Cerebellar cortex (tissue), 1 donor: ENCODE data around the gene CD7.

Experiments
- DNase-seq: peaks from one replicate; pipeline ENCODE4 v3.0.0-alpha.2; 2015; ENCODE audit warnings: low spot score

CD7 gene

DNA sequence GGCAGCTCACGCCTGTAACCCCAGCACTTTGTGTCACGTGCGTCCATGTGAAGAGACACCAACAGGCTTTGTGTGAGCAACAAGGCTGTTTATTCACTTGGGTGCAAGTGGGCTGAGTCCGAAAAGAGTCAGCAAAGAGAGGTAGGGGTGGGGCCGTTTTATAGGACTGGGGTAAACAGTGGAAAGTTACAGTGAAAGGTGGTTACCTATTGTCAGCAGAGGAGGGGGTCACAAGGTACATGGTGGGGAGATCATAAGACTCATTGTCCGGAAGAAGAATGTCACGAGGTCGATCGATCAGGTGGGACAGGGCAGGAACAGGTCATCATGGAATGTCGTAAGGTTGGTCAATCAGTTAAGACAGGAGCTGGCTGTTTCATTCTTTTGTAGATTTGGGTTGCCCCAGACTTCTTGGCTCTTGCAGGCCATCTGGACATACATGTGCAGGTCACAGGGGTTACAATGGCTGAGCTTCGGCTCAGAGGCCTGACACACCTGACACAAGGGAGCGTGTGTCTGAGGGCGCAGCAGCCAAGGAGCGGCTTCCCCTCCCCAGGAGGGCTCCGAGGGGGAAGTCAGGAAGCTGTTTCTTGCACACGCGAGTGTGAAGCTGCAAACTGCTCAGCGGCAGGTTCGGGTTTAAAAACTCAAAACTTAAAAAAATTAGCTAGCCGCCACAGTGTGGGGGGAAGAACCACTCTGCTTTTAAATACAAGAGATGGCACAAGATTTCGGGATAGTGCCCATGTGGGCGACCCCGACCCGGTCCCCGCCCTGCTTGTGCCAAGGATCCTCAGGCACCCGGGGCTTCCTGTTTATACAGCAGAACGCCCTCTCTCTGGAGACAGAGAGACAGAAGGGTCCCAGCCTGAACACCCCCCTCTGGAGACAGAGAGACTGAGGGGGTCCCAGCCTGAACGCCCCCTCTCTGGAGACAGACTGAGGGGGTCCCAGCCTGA, 29.2 kb upstream of the CD7 start:
- DNase-seq = peak; percentile 94

DNA sequence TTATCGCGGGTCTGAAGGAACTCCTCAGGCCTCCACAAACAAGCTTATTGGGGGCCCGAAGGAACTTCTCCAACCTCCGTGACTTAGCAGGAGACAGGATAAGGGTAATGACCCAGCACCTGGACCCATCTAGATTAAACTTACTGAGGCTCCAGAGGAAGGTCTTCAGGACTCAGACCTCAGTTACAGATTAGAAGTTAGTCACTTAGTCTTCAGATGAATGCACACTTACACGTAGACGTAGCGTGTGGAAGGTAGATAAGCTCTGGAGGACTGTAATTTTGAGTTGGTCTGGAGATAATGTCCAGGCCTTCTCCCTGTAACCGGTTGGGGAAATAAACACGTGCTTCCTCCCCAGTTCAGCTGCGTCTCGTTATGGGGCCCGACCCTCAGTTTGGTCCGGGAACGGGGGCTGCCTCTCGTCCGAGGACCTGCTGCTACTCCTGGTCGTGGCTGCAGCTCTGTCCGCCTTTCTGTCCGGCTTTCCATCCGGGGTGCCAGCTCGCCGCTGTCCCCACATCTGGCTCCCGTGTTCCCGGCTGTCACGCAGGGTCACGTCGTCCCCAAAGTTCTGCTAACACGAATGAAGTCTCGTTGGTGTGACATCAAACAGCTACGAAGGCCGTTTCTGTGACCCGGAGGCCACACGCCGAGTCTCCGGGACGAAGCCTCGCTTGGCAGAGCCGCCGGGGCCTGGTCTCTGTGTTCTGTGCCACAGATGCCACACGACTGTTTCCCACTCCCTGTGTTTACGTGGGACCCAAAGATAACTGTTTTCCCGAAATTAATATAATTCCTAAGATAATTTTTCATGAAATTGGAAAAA, 28.0 kb upstream of the CD7 start:
- peak; percentile 67 for DNase-seq

DNA sequence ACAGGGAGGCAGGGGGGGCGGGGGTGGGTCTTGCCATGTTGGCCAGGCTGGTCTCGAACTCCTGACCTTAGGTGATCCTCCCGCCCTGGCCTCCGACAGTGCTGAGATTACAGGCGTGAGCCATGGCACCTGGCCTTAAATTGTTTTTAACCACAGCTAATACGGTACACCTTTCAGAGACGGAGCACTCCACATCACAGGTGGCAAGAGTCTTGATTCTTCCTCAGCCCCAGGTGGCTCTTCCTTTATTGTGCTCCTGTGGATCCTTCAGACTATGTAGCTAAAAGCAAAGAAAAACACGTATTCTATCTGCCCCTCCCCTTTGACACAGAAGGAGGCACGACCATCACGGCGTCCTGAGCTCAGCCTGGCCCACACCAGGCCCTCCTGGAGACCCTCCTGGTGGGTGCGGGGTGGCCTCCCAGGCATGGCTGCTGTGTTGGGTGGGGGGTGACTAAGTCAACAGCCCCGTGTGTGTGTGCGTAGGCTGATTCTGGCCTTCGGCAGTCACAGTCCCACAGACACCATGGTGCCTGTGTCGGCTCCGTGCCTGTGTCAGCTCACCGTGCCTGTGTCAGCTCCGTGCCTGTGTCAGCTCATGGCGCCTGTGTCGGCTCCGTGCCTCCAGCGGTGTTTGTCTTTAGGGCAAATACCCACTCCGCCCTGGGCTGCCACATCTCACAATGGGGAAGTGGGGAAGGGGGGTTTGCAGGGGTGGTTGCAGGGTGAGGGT, 26.9 kb upstream of the CD7 start:
- peak; percentile 47 for DNase-seq

DNA sequence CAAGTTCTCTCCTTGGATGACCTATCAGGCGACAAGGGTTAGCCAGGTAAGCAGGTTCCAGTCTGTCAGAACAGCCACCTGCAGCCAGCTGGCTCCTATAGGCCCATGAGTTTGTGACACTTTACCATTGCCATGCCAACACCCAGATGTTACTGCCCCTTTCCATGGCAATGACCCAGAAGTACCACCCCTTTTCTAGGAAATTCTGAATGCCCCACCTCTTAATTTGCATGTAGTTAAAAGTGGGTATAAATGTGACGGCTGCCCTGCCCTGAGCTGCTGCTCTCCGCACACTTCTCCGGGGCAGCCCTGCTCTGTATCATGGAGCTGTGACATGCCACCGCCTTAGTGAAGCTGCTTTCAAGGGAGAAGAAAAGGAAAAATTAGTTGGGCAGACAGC, 26.2 kb upstream of the CD7 start:
- peak; percentile 74 for DNase-seq

DNA sequence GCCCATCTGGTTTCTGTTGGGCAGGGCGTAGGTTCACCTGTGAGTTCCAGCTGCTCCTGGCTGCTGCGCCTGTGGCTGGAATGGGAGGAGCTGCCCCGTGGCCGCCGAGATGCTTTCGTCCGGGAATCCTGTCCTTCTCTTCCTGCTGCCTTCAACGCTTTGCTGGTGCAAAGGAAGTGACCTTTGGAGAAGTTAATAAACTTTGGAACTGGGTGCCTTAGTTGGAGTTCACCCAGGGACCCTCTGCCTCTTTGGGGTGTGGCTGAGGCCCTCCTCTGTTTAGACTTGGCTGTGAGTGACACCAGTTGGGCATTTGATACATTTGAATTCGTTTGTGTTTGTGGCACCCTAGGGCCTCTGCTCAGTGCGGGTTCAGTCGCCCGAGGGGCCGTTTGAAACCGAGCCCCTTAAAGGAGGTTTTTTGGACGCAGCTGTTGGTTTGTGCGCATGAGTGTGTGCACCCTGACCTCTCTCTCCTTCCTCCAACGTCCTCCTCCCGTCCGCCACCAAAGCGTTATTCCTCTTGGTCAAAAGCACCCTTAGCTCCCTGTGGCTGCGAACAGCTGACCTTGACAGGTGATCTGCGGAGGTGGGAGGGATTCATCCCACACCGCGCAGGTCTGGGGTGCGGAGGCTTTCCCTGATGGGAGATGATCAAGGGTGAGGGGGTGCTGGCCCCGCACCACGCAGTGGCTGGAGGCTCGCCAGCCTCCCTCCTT, 25.1 kb upstream of the CD7 start:
- no peak for DNase-seq

DNA sequence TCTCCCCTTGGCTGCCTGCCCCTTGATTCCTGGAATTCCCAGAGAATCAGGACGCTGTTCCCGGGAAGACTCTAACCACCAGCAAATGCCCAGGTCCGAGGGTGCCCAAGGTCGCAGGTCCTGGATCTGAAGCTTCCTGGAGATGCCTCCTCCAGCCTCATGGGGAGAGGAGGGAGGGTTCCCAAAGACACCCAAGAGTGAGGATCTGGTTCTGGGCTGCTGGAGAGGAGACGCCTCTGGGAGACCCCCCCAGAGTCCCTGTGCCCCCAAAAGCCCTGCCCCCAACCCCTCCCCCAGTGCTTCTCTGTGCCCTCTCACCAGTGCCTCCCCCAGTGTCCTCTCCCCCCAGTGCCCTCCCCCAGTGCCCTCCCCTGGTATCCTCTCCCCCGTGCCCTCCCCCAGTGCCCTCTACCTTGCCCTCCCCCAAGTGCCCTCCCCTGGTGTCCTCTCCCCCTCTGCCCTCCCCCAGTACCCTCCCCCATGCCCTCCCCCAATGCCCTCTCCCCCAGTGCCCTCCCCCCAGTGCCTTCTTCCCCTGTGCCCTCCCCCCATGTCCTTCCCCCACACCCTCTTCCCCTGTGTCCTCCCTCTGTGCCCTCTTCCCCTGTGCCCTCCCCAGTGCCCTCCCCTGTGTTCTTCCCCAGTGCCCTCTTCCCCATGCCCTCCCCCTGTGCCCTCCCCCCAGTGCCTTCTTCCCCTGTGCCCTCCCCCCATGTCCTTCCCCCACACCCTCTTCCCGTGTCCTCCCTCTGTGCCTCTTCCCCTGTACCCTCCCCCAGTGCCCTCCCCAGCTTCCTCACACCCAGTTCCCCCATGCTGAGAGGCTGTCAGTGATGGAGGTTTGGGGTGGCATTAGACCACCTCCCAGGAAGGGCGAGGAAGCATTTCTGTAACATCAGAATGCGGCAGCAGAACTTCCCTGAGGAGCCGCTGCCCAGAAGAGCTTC, 22.5 kb upstream of the CD7 start:
- DNase-seq = no peak

DNA sequence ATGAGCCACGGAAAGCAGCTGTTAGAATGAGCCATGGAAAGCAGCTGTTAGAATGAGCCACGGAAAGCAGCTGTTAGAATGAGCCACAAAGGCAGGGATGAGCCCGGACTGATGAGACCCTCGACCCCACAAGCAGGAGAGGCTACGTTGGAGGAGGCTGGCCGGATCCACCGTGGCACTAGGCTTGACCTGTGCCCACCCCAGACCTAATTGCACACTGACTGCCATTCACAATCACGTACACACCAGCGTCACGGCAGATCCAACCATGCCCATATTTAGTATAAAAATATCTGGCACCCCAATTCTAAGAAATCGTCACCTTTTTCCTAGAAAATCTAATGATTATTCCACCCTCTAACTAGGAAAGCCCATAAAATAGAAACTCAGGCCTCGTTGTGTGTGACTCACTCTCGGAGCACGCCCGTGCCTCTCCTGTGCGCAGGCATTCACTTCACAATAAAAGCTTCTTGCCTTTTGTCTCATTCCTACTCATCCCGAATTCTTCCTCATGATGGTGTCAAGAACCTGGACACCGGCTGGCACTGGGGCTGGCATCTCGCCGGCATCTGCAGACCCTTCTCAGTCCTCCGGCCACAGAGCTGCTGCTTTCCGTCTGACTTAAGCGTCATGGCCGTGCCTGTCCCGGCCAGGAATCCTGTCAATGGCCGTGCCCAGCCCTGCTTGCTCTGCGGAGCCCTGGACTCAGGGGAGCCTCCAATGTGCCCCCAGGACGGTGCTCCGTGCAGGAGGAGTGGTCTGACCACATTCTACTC, 21.6 kb upstream of the CD7 start:
- peak; percentile 72 for DNase-seq

DNA sequence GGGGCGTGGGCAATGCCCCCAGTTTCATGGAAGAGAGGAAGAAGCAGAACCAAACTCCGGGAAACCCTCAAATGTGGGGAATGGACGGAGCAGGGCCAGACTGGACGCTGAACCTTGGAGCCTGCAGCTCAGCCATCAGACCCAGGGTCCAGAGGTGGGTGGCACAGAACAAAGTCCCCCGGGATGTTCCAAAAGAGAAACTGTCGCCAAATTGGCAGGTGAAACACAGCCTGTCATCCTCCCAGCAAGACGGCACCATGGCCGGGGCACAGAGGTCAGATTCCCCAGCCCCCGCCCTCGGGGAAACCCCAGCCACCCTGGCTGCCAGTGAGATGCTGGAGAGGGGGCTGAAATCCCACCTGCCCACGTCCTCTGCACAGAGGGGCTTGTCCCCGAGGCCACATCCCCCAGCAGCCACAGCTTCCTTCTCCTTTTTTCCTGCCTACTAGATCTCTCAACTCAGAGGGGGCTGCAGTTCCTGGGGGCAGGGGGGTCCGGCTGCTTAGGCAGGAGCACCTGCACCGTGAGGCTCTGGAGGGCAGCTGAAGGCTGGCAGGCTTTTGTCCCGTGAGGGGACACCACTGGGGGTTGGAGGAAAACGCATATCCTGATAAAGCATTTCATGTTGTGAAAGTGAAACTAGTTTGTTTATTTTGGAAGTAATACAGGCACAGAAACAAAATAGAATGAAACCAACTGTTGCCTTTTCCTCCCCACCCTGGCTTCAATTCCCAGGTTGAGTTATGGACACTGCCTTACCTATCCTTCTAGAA, 17.4 kb upstream of the CD7 start:
- no peak for DNase-seq

DNA sequence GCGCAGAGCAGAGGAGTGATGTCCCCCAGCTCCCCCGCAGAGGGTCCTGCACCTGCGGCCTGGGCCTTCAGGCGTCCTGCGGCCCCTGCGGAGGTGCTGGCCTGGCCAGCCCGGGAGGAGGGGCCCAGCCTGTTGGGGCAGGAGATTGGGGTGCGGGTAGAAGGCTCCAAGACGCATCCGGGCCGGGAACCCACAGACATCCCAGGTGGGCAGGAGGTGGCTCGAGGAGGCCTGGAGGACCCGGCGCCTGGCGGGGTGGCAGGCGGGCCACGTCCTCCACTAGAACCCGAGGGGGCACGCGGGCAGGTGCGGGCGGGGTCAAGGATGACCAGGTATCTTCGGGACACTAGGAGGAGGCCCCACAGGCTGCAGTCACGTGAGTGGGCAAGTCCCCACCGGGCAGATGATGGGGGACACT, 16.8 kb upstream of the CD7 start:
- no peak for DNase-seq

DNA sequence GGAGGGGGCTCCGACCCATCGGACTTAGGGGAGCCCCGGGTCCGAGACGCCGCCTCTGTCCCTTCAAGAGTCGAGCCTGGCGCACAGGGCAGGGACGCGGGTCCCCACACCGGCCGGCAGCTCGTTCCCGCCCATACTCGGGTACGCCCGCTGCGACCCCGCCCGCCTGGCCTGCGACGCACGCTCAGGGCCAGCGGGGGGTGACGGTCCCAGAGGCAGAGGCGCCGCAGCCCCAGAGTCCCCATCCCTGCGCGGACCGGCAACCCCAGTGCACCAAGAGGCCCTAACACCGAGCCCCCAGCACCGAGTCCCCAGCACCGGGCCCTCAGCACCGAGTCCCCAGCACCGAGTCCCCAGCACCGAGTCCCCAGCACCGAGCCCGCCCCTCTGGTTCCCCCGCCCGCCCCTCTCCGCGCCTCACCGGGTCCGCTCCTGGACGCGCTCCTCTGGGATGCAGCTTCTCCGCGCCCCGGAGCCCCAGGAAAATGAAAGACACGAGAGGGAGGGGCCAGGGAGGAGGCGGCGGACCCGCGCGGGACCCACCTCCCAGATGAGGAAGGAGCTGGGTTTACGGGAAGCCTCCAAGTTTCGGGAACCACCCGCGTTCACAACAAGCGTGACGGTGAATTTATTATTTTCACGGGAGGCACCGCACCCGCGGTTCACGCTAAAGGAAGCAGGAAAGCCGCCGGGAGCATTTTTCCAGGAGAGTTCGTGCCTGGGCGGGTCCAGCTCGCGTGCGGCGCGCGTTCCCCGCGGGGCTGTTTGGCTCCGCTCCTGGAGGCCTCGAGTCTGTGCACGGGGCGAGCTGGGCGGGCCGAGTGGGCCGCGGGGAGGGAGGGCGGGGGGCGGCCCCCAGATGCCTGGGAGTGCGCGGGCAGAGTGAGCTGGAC, 16.1 kb upstream of the CD7 start, which contains the start of gene SECTM1:
Gene SECTM1, minus strand, starts transcription at position 488 of the 893 bp plus-strand sequence. CDS start 6,526 bp downstream, outside the sequence.
- no peak for DNase-seq

DNA sequence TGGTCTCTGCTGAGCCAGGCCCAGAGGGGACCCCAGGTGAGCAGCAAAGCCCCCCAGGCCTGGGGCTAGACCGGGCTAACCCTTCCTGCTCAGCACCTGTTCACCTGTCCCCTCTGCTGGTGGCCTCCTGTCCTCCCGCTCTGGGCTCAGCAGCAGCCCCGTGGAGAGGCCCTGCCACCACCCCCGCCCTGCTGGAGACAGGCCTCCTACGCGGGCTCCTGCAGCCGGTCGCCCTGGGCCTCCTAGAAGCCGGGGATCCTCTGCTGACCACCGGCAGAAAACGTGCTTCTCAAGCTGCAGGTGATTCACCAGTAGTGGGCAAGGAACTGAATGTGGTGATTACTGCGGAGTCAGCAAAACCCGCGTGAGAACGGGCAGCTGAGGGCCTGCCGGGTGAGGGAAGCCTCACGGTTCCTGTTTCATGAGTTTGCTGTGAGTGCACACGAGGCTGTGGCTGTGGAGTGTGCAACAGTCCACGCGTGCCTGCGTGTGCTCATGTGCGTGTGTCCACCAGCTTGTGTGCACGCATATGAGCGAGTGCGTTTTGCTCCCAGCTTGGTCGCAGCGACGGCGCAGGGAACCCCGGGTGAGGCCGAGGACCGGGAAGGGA, 15.4 kb upstream of the CD7 start:
- DNase-seq = no peak

DNA sequence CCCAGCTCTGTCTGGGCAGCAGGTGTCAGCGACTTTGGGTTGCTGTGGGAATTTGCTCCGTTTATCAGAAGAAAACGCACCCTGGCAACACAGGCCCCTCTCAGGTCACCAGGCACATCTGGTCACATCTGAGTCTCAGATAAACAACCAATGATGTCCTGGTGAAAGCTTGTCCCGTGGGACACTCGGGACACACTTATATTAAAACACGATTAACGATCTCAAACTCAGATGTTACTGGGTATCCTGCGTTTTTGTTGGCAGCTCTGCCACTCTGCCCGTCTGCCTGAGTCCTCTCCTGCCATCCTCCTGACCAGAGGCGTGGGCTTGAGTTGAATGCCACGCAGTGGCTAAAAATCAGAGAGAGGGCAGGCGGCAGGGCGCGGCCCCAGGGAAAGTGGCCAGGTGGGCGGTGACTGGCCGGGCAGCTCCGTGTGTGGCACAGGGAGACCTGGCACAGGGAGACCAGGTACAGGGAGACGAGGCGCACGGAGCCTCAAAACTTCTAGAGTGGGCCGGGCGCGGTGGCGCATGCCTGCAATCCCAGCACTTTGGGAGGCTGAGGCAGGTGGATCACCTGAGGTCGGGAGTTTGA, 14.0 kb upstream of the CD7 start:
- DNase-seq = no peak

DNA sequence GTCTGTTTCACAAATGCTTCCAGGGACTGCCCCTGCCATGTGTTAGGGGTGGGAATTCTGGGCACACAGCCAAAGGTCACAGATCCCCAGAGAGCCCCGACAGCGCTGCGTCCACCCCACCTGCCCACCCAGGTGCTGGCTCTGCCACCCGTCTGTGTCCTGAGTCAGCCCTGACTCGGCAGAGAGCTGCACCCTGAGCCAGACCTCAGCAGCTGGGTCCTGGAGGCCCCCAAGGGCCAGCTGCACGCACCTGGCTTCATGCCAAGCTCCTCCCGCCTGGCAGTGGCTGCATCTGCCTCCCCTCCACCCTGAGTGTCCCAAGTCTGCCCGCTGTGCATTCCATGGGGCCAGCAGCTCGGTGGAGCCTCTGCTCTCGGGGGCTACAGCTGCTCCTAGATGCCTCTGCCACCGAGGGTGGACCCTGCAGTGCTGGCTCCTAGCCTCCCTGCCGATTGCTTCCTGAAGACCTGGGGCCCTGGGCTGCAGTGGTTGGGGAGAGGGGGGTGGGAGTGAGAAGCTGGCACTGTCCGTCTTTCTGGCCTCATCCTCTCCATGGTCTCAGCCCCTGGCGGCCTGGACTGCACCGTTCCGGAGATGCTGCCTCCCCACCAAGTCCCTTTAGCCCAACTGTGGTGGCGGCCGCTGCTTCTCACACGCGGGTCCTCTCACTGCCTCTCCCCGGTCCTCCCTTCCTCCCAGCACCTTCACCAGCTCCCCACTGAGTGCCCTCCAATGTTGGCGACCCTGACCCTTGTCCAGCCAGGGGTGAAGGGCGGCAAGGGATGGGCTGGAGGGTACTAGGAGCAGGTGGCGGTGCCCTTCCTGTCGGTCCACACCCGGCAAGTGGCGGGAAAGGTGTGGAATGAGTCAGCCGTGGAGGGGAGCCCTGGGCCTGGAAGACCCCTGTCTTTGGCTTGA, 13.2 kb upstream of the CD7 start:
- DNase-seq = no peak

DNA sequence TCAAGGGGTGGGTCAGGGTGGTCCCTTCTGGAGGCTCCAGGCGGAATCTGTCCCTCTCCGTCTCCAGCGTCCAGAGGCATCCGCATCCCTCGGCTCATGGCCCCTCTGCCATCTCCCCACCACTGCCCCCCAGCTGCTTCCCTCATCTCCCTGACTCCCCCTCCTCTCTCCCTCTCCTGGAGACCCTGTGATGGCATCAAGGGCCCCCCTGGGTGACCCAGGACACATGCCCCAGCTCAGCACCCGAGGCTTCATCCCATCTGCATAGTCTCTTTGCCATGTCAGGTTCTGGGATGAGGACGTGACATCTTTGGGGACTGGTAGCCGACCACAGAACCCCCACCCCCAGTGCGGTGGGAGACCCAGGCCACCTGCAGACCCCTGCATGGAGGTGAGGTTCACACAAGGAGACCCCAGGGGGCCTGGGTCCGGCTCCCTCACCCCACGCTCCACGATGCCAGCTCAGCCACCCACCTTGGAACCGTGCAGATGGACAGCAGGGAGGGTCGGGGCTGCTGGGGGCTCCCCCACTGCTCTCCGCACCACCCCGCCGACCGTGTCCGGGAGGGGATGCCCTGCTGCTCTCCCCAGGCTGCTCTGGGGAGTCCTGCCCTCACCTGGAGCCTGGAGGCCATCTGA, 12.4 kb upstream of the CD7 start:
- no peak for DNase-seq

DNA sequence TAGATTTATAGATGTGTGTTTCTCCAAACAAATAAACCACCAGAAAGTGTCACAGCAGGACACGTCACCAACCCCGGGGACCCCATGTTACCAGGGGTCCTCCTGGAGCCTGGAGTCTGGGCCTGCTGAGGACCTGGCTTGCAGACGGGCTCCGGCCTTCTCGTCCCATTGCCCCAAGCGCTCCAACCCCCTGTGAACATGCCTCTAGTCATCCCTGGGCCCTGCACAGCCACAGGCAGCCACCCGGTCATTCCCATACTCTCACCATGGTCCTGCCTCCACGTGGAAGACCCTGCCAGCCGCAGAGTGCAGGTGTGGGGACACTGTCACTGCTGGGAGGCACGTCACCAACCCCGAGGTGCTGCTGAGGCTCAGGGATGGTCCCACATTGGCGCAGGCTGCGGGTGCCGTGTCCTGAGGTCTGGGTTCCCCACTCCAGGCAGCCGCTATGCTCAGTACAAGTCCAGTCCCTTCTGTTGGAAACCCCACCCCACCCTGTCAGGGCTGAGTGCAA, 11.6 kb upstream of the CD7 start:
- no peak for DNase-seq
